Measurements from ENCODE around the gene VSIG10L.

The VSIG10L gene

GRCh38 chr19:51364200-51365106, 22.5 kb upstream of the VSIG10L start:
- peak overlapping the region; percentile 93; the same call in 1 of the 2 replicates for H3K27ac ChIP-seq

GRCh38 chr19:51361239-51361638, 19.3 kb upstream of the VSIG10L start:
- H3K27ac ChIP-seq: no peak overlapping the region
- TF ChIP-seq, protein P1, sequence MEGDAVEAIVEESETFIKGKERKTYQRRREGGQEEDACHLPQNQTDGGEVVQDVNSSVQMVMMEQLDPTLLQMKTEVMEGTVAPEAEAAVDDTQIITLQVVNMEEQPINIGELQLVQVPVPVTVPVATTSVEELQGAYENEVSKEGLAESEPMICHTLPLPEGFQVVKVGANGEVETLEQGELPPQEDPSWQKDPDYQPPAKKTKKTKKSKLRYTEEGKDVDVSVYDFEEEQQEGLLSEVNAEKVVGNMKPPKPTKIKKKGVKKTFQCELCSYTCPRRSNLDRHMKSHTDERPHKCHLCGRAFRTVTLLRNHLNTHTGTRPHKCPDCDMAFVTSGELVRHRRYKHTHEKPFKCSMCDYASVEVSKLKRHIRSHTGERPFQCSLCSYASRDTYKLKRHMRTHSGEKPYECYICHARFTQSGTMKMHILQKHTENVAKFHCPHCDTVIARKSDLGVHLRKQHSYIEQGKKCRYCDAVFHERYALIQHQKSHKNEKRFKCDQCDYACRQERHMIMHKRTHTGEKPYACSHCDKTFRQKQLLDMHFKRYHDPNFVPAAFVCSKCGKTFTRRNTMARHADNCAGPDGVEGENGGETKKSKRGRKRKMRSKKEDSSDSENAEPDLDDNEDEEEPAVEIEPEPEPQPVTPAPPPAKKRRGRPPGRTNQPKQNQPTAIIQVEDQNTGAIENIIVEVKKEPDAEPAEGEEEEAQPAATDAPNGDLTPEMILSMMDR (conservative IDR thresholded peaks at IDR 0.05): no peak
- no peak for TF ChIP-seq ZFX (IDR thresholded peaks at IDR 0.05)

More at GRCh38 chr19:51364200-51365106, 22.5 kb upstream of the VSIG10L start:
- TF ChIP-seq, protein P1 (conservative IDR thresholded peaks at IDR 0.05): no peak
- TF ChIP-seq ZFX (IDR thresholded peaks at IDR 0.05): no peak

- no peak overlapping the region for H3K27ac ChIP-seq
- TF ChIP-seq, protein P1 (conservative IDR thresholded peaks at IDR 0.05): no peak
- no peak for TF ChIP-seq ZFX (IDR thresholded peaks at IDR 0.05)
These were observed 17.4 kb upstream of the VSIG10L start for GRCh38 chr19:51359294-51359693.

- TF ChIP-seq ZFX (IDR thresholded peaks at IDR 0.05): no peak
- TF ChIP-seq, protein P1 (conservative IDR thresholded peaks at IDR 0.05): no peak
- no peak overlapping the region for H3K27ac ChIP-seq
These were observed 16.0 kb upstream of the VSIG10L start for GRCh38 chr19:51357952-51358351.

- H3K27ac ChIP-seq: no peak overlapping the region
- TF ChIP-seq, protein P1 (conservative IDR thresholded peaks at IDR 0.05): no peak
- TF ChIP-seq ZFX (IDR thresholded peaks at IDR 0.05): no peak
These were observed 14.3 kb upstream of the VSIG10L start for GRCh38 chr19:51356159-51356801.

- no peak for TF ChIP-seq ZFX (IDR thresholded peaks at IDR 0.05)
- TF ChIP-seq, protein P1 (conservative IDR thresholded peaks at IDR 0.05): no peak
- H3K27ac ChIP-seq: no peak overlapping the region
These were observed 12.8 kb upstream of the VSIG10L start for GRCh38 chr19:51354742-51355148.
